Measurements from ENCODE around the gene ZSWIM4. TPM values are rescaled to one million over a fixed set of nuclear protein-coding genes. Genes with fewer than 3 reads are reported as not detected.

Gene ZSWIM4
- total RNA-seq, 1 experiment from 2014 or later = 8.7 TPM

GRCh38 chr19:13764101-13764807 lies 31.0 kb upstream of the ZSWIM4 start, which contains the start of gene MRI1:
Gene MRI1, plus strand, starts transcription at chr19:13764522. Its CDS starts 67 bp downstream, at chr19:13764589.
- Histone ChIP-seq H3K4me3 (ENCODE audit: low read depth in 2 of 2, low read length in 2 of 2) (peak within 1 kb of the TSS; percentile 65 to 66), H3K4me1 (ENCODE audit: control insufficient read depth, insufficient read depth, low read length) (0 out of 2 replicates have a peak, but pooled peaks cover 4% of the 10 kb centered on the region), H3K27ac (ENCODE audit: low read length) (peak within 1 kb of the TSS; percentile 87), H3K36me3 (ENCODE audit: control insufficient read depth, insufficient read depth, low read length) (no peaks in the 10 kb centered on the region), H3K27me3 (ENCODE audit: control insufficient read depth, insufficient read depth, low read length) (no peaks in the 10 kb centered on the region), H3K9me3 (ENCODE audit: control insufficient read depth, insufficient read depth, low read depth, low read length) (no peaks in the 10 kb centered on the region)
- BruUV-seq (replicated peaks) = TSS peak; percentile 99
- intact Hi-C loops (cut with micrococcal nuclease; ENCODE audit: unreplicated experiment) (no loop called here), in situ Hi-C loops (cut with HindIII; ENCODE audit: low pct_unique_long_range_greater_than_20kb, low sequenced_read_pairs) (no loop called here)
- no peak for DNase-seq (ENCODE audit: low read depth, low spot score)
- peak; percentile 86 for ATAC-seq
- ChIA-PET CTCF (interaction anchor here (0.6 kb wide), 1 partner anchor 280 kb away, joined by 3 read pairs; no protein-coding TSS in a partner anchor), POLR2A (no interaction called here)
- no peak for TF ChIP-seq REST (IDR thresholded peaks at IDR 0.05; ENCODE audit: insufficient read depth in 1 of 2, low read depth in 2 of 2, low read length in 1 of 2)
- TF ChIP-seq, protein P1, sequence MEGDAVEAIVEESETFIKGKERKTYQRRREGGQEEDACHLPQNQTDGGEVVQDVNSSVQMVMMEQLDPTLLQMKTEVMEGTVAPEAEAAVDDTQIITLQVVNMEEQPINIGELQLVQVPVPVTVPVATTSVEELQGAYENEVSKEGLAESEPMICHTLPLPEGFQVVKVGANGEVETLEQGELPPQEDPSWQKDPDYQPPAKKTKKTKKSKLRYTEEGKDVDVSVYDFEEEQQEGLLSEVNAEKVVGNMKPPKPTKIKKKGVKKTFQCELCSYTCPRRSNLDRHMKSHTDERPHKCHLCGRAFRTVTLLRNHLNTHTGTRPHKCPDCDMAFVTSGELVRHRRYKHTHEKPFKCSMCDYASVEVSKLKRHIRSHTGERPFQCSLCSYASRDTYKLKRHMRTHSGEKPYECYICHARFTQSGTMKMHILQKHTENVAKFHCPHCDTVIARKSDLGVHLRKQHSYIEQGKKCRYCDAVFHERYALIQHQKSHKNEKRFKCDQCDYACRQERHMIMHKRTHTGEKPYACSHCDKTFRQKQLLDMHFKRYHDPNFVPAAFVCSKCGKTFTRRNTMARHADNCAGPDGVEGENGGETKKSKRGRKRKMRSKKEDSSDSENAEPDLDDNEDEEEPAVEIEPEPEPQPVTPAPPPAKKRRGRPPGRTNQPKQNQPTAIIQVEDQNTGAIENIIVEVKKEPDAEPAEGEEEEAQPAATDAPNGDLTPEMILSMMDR (IDR thresholded peaks at IDR 0.05) = no peak
- no peak for TF ChIP-seq TCF7L2 (IDR thresholded peaks at IDR 0.05; ENCODE audit: low read depth, low read length)
- TF ChIP-seq POLR2AphosphoS5 (IDR thresholded peaks at IDR 0.05; ENCODE audit: low read depth, low read length) = peak; percentile 46; the same call in 1 of the 2 replicates
- 0 out of 2 replicates have a peak, but pooled peaks have one; percentile 17 for TF ChIP-seq SIN3A (IDR thresholded peaks at IDR 0.05; ENCODE audit: borderline replicate concordance, insufficient read depth, low read depth, low read length)

GRCh38 chr19:13764821-13765394 lies 30.3 kb upstream of the ZSWIM4 start:
- ChIA-PET CTCF (interaction anchor here (0.6 kb wide), 1 partner anchor 280 kb away, joined by 3 read pairs; no protein-coding TSS in a partner anchor), POLR2A (no interaction called here)
- ATAC-seq (peak; percentile 59), DNase-seq (ENCODE audit: low read depth, low spot score) (no peak)
- H3K4me3 ChIP-seq (ENCODE audit: low read depth in 2 of 2, low read length in 2 of 2) = peak overlapping the region; percentile 59 to 66
- no peaks in the 10 kb centered on the region for H3K9me3 ChIP-seq (ENCODE audit: control insufficient read depth, insufficient read depth, low read depth, low read length)
- intact Hi-C loops (cut with micrococcal nuclease; ENCODE audit: unreplicated experiment) (no loop called here), in situ Hi-C loops (cut with HindIII; ENCODE audit: low pct_unique_long_range_greater_than_20kb, low sequenced_read_pairs) (no loop called here)
- 0 out of 2 replicates have a peak, but pooled peaks cover 4% of the 10 kb centered on the region for H3K4me1 ChIP-seq (ENCODE audit: control insufficient read depth, insufficient read depth, low read length)
- H3K27me3 ChIP-seq (ENCODE audit: control insufficient read depth, insufficient read depth, low read length) = no peaks in the 10 kb centered on the region
- H3K36me3 ChIP-seq (ENCODE audit: control insufficient read depth, insufficient read depth, low read length) = no peaks in the 10 kb centered on the region
- peak overlapping the region; percentile 39; the same call in 1 of the 2 replicates for H3K27ac ChIP-seq (ENCODE audit: low read length)
- TF ChIP-seq POLR2AphosphoS5 (IDR thresholded peaks at IDR 0.05; ENCODE audit: low read depth, low read length) (no peak), REST (IDR thresholded peaks at IDR 0.05; ENCODE audit: insufficient read depth in 1 of 2, low read depth in 2 of 2, low read length in 1 of 2) (no peak), TCF7L2 (IDR thresholded peaks at IDR 0.05; ENCODE audit: low read depth, low read length) (no peak), SIN3A (IDR thresholded peaks at IDR 0.05; ENCODE audit: borderline replicate concordance, insufficient read depth, low read depth, low read length) (no peak)
- TF ChIP-seq, protein P1 (IDR thresholded peaks at IDR 0.05) = no peak
- no TSS peak for BruUV-seq (replicated peaks)

Measured in Panc1 (cell line).